ENCODE data around the gene MLLT3.

Gene MLLT3

GRCh38 chr9:20551835-20552234, 70.5 kb downstream of the MLLT3 start:
- no peaks in the 10 kb centered on the region for H3K79me2 ChIP-seq (ENCODE audit: insufficient read depth, low read depth)
- no peak overlapping the region for H3K27ac ChIP-seq
- H3K4me1 ChIP-seq (ENCODE audit: low read depth, poor library complexity, severe bottlenecking), result peaks cover 17% of the 10 kb centered on the region
- H3K4me2 ChIP-seq, result no peak overlapping the region
- no peaks in the 10 kb centered on the region for H3K36me3 ChIP-seq (ENCODE audit: insufficient read depth)
- no peak overlapping the region for H2AFZ ChIP-seq (ENCODE audit: low read depth)
- TF ChIP-seq CTCF (conservative IDR thresholded peaks at IDR 0.05; ENCODE audit: low read depth, low read length), result no peak
- no peaks in the 10 kb centered on the region for H3K27me3 ChIP-seq (ENCODE audit: insufficient read depth, low read depth)
- no peaks in the 10 kb centered on the region for H4K20me1 ChIP-seq (ENCODE audit: insufficient read depth)
- H3K4me3 ChIP-seq (IDR thresholded peaks at IDR 0.05; ENCODE audit: insufficient read depth, low read depth, low read length), result no peak overlapping the region
- no peak overlapping the region for H3K9ac ChIP-seq

GRCh38 chr9:20551236-20551635, 71.1 kb downstream of the MLLT3 start:
- Histone ChIP-seq H3K4me1 (ENCODE audit: low read depth, poor library complexity, severe bottlenecking) (peaks cover 17% of the 10 kb centered on the region), H3K4me2 (no peak overlapping the region), H3K79me2 (ENCODE audit: insufficient read depth, low read depth) (no peaks in the 10 kb centered on the region)

GRCh38 chr9:20550326-20550725, 72.0 kb downstream of the MLLT3 start:
- Histone ChIP-seq H3K9ac (no peak overlapping the region), H3K79me2 (ENCODE audit: insufficient read depth, low read depth) (no peaks in the 10 kb centered on the region), H3K4me2 (no peak overlapping the region), H3K27me3 (ENCODE audit: insufficient read depth, low read depth) (no peaks in the 10 kb centered on the region), H3K4me1 (ENCODE audit: low read depth, poor library complexity, severe bottlenecking) (peaks cover 17% of the 10 kb centered on the region), H2AFZ (ENCODE audit: low read depth) (no peak overlapping the region), H3K27ac (no peak overlapping the region), H4K20me1 (ENCODE audit: insufficient read depth) (no peaks in the 10 kb centered on the region), H3K36me3 (ENCODE audit: insufficient read depth) (no peaks in the 10 kb centered on the region), H3K4me3 (IDR thresholded peaks at IDR 0.05; ENCODE audit: insufficient read depth, low read depth, low read length) (no peak overlapping the region)
- no peak for TF ChIP-seq CTCF (conservative IDR thresholded peaks at IDR 0.05; ENCODE audit: low read depth, low read length)

More at GRCh38 chr9:20551236-20551635, 71.1 kb downstream of the MLLT3 start:
- TF ChIP-seq CTCF (conservative IDR thresholded peaks at IDR 0.05; ENCODE audit: low read depth, low read length), result no peak
- no peak overlapping the region for H2AFZ ChIP-seq (ENCODE audit: low read depth)
- H3K36me3 ChIP-seq (ENCODE audit: insufficient read depth), result no peaks in the 10 kb centered on the region
- H3K27ac ChIP-seq, result no peak overlapping the region
- H3K27me3 ChIP-seq (ENCODE audit: insufficient read depth, low read depth), result no peaks in the 10 kb centered on the region
- H4K20me1 ChIP-seq (ENCODE audit: insufficient read depth), result no peaks in the 10 kb centered on the region
- H3K4me3 ChIP-seq (IDR thresholded peaks at IDR 0.05; ENCODE audit: insufficient read depth, low read depth, low read length), result no peak overlapping the region
- H3K9ac ChIP-seq, result no peak overlapping the region

- Histone ChIP-seq H4K20me1 (ENCODE audit: insufficient read depth) (no peaks in the 10 kb centered on the region), H3K27ac (no peak overlapping the region), H2AFZ (ENCODE audit: low read depth) (no peak overlapping the region), H3K36me3 (ENCODE audit: insufficient read depth) (no peaks in the 10 kb centered on the region), H3K79me2 (ENCODE audit: insufficient read depth, low read depth) (no peaks in the 10 kb centered on the region), H3K9ac (no peak overlapping the region), H3K4me2 (no peak overlapping the region), H3K4me1 (ENCODE audit: low read depth, poor library complexity, severe bottlenecking) (peaks cover 15% of the 10 kb centered on the region), H3K27me3 (ENCODE audit: insufficient read depth, low read depth) (no peaks in the 10 kb centered on the region), H3K4me3 (IDR thresholded peaks at IDR 0.05; ENCODE audit: insufficient read depth, low read depth, low read length) (no peak overlapping the region)
- no peak for TF ChIP-seq CTCF (conservative IDR thresholded peaks at IDR 0.05; ENCODE audit: low read depth, low read length)
Measured at GRCh38 chr9:20549053-20549452, 73.2 kb downstream of the MLLT3 start.
